ENCODE data around the gene PITX2.

PITX2 gene

GRCh38 chr4:110614173-110614963 is 8.5 kb downstream of the PITX2 start:
- DNase-seq (ENCODE audit: low spot score in 2 of 2) (no peak), ATAC-seq (ENCODE audit: low read depth) (no peak)
- no peak overlapping the region for H3K27ac Mint-ChIP-seq
- H3K27me3 Mint-ChIP-seq: peaks cover 21% of the 10 kb centered on the region
- peaks cover 5% of the 10 kb centered on the region for H3K4me1 Mint-ChIP-seq
- H3K36me3 Mint-ChIP-seq: no peaks in the 10 kb centered on the region
- H3K9me3 Mint-ChIP-seq: no peaks in the 10 kb centered on the region
- no peak overlapping the region for H3K4me3 Mint-ChIP-seq

DNA sequence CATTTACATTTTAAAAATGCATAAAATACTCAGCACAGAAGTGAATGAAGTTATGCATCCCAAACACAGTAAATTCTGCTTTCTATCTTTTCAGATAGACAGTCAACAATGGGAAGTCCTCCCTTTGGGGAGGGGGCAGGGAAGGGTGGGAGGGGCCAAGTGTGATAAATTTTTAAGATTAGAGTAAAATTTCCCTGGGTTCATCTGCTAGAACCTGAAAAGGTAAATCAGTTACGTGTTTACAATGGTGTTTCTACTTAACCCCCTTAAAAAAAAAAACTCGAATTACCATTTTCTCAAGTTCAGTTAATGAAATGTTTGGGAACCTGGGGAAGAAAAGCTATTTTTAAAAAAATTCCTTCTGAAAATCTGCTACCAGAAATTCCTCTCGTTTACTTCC is 9.1 kb downstream of the PITX2 start:
- DNase-seq (ENCODE audit: low spot score in 2 of 2): no peak
- Mint-ChIP-seq H3K27me3 (peaks cover 17% of the 10 kb centered on the region), H3K4me3 (no peak overlapping the region), H3K36me3 (no peaks in the 10 kb centered on the region), H3K27ac (no peak overlapping the region), H3K9me3 (no peaks in the 10 kb centered on the region), H3K4me1 (peaks cover 5% of the 10 kb centered on the region)
- no peak for ATAC-seq (ENCODE audit: low read depth)

- Mint-ChIP-seq H3K4me3 (no peak overlapping the region), H3K27me3 (peaks cover 14% of the 10 kb centered on the region), H3K36me3 (no peaks in the 10 kb centered on the region), H3K4me1 (no peaks in the 10 kb centered on the region), H3K9me3 (no peaks in the 10 kb centered on the region), H3K27ac (no peak overlapping the region)
- ATAC-seq (ENCODE audit: low read depth): no peak
- no peak for DNase-seq (ENCODE audit: low spot score in 2 of 2)
These were observed 10.1 kb downstream of the PITX2 start for GRCh38 chr4:110612631-110613269.

- no peak overlapping the region for H3K27ac Mint-ChIP-seq
- H3K27me3 Mint-ChIP-seq: peaks cover 14% of the 10 kb centered on the region
- H3K9me3 Mint-ChIP-seq: no peaks in the 10 kb centered on the region
- H3K4me3 Mint-ChIP-seq: no peak overlapping the region
- ATAC-seq (ENCODE audit: low read depth) (no peak), DNase-seq (ENCODE audit: low spot score in 2 of 2) (no peak)
- no peaks in the 10 kb centered on the region for H3K4me1 Mint-ChIP-seq
- no peaks in the 10 kb centered on the region for H3K36me3 Mint-ChIP-seq
These were observed 10.9 kb downstream of the PITX2 start for GRCh38 chr4:110611968-110612447.

- no peaks in the 10 kb centered on the region for H3K9me3 Mint-ChIP-seq
- H3K27ac Mint-ChIP-seq: no peak overlapping the region
- DNase-seq (ENCODE audit: low spot score in 2 of 2) (no peak), ATAC-seq (ENCODE audit: low read depth) (no peak)
- H3K27me3 Mint-ChIP-seq: peaks cover 14% of the 10 kb centered on the region
- H3K4me1 Mint-ChIP-seq: no peaks in the 10 kb centered on the region
- no peak overlapping the region for H3K4me3 Mint-ChIP-seq
- H3K36me3 Mint-ChIP-seq: no peaks in the 10 kb centered on the region
These were observed 11.7 kb downstream of the PITX2 start for GRCh38 chr4:110610940-110611831.

- Mint-ChIP-seq H3K9me3 (no peaks in the 10 kb centered on the region), H3K27ac (no peak overlapping the region), H3K27me3 (peaks cover 14% of the 10 kb centered on the region), H3K4me1 (no peaks in the 10 kb centered on the region), H3K4me3 (no peak overlapping the region), H3K36me3 (no peaks in the 10 kb centered on the region)
- ATAC-seq (ENCODE audit: low read depth) (no peak), DNase-seq (ENCODE audit: low spot score in 2 of 2) (no peak)
These were observed 12.3 kb downstream of the PITX2 start for GRCh38 chr4:110610620-110610939.

GRCh38 chr4:110609044-110609750 is 13.7 kb downstream of the PITX2 start:
- peaks cover 10% of the 10 kb centered on the region for H3K27me3 Mint-ChIP-seq
- no peaks in the 10 kb centered on the region for H3K9me3 Mint-ChIP-seq
- DNase-seq (ENCODE audit: low spot score in 2 of 2) (no peak), ATAC-seq (ENCODE audit: low read depth) (no peak)
- H3K4me1 Mint-ChIP-seq: no peaks in the 10 kb centered on the region
- H3K4me3 Mint-ChIP-seq: no peak overlapping the region
- H3K27ac Mint-ChIP-seq: no peak overlapping the region
- no peaks in the 10 kb centered on the region for H3K36me3 Mint-ChIP-seq

DNA sequence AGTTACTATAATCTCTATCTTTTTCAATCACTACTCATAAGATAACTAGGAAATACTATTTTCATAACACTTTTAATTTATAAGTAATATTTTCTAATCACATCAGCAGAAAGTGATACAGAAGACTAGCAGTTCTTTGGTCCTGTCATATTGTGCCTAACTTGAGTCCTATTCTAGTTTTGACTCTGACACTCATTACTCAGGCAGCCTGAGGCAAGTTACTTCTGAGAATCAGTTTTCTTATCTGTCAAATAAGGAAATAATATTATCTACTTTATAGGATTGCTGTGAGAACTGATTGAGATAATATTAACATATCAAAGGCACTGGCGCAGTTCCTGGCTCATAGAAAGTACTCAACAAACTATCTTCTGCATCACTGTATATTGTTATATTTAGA is 17.8 kb downstream of the PITX2 start:
- H3K27ac Mint-ChIP-seq: no peak overlapping the region

DNA sequence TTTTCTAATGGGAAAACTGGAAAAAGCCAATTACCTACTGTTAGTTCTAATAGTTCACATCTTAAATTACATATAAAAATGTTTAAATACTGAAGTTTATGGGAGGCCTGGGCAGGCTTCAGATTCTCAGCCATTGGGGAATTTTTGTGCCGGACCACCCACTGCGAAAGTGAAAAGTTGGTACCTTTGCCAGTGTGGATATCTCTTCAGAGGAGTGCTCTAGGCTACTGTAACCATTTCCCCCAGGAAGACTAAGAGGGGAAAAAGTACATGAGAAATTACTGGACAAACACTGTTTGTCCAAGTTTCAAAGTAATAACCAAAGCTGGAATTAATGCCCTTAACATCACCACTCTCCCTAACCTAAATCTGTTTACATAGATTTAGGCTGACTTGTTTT is 20.8 kb downstream of the PITX2 start:
- no peaks in the 10 kb centered on the region for H3K36me3 Mint-ChIP-seq
- ATAC-seq (ENCODE audit: low read depth): no peak
- DNase-seq (ENCODE audit: low spot score in 2 of 2): no peak
- no peaks in the 10 kb centered on the region for H3K4me1 Mint-ChIP-seq
- H3K27ac Mint-ChIP-seq: no peak overlapping the region
- no peak overlapping the region for H3K4me3 Mint-ChIP-seq
- peaks cover 11% of the 10 kb centered on the region for H3K27me3 Mint-ChIP-seq
- peaks cover 2% of the 10 kb centered on the region for H3K9me3 Mint-ChIP-seq

More for the DNA sequence above, 17.8 kb downstream of the PITX2 start:
- no peak overlapping the region for H3K4me3 Mint-ChIP-seq
- H3K36me3 Mint-ChIP-seq: no peaks in the 10 kb centered on the region
- no peaks in the 10 kb centered on the region for H3K4me1 Mint-ChIP-seq
- H3K27me3 Mint-ChIP-seq: peaks cover 11% of the 10 kb centered on the region
- ATAC-seq (ENCODE audit: low read depth) (no peak), DNase-seq (ENCODE audit: low spot score in 2 of 2) (no peak)
- H3K9me3 Mint-ChIP-seq: peaks cover 2% of the 10 kb centered on the region

GRCh38 chr4:110597582-110597981 is 25.3 kb downstream of the PITX2 start:
- no peaks in the 10 kb centered on the region for H3K4me1 Mint-ChIP-seq
- H3K36me3 Mint-ChIP-seq: no peaks in the 10 kb centered on the region
- H3K27me3 Mint-ChIP-seq: peaks cover 11% of the 10 kb centered on the region
- DNase-seq (ENCODE audit: low spot score in 2 of 2) (no peak), ATAC-seq (ENCODE audit: low read depth) (no peak)
- H3K27ac Mint-ChIP-seq: no peak overlapping the region
- no peak overlapping the region for H3K4me3 Mint-ChIP-seq
- peaks cover 5% of the 10 kb centered on the region for H3K9me3 Mint-ChIP-seq

GRCh38 chr4:110596431-110596830 is 26.4 kb downstream of the PITX2 start:
- ATAC-seq (ENCODE audit: low read depth) (no peak), DNase-seq (ENCODE audit: low spot score in 2 of 2) (no peak)
- Mint-ChIP-seq H3K9me3 (peaks cover 6% of the 10 kb centered on the region), H3K27me3 (peaks cover 11% of the 10 kb centered on the region), H3K4me1 (no peaks in the 10 kb centered on the region), H3K27ac (no peak overlapping the region), H3K4me3 (no peak overlapping the region), H3K36me3 (no peaks in the 10 kb centered on the region)

- Mint-ChIP-seq H3K27me3 (peaks cover 8% of the 10 kb centered on the region), H3K36me3 (no peaks in the 10 kb centered on the region), H3K4me1 (no peaks in the 10 kb centered on the region), H3K9me3 (peaks cover 4% of the 10 kb centered on the region), H3K27ac (no peak overlapping the region), H3K4me3 (no peak overlapping the region)
- DNase-seq (ENCODE audit: low spot score in 2 of 2) (no peak), ATAC-seq (ENCODE audit: low read depth) (no peak)
These were observed 27.3 kb downstream of the PITX2 start for GRCh38 chr4:110595583-110595982.

- peaks cover 3% of the 10 kb centered on the region for H3K27me3 Mint-ChIP-seq
- no peak for DNase-seq (ENCODE audit: low spot score in 2 of 2)
- peaks cover 2% of the 10 kb centered on the region for H3K9me3 Mint-ChIP-seq
- H3K36me3 Mint-ChIP-seq: no peaks in the 10 kb centered on the region
- ATAC-seq (ENCODE audit: low read depth): no peak
- H3K4me1 Mint-ChIP-seq: no peaks in the 10 kb centered on the region
- H3K4me3 Mint-ChIP-seq: no peak overlapping the region
- no peak overlapping the region for H3K27ac Mint-ChIP-seq
These were observed 33.6 kb downstream of the PITX2 start for GRCh38 chr4:110589297-110589696.

Measured in memory B cell (primary cell).